Endometrial microvascular endothelial cells (primary cell): Measurements from ENCODE around the gene SHISAL2A. TPM values are rescaled to one million over a fixed set of nuclear protein-coding genes. Genes with fewer than 3 reads are reported as not detected.

Source experiments
- in situ Hi-C: cut with HindIII; loops from 2 replicates; pipeline ENCODE4 v1.10.0; 2017; ENCODE audit warnings: low sequenced_read_pairs, low pct_unique_long_range_greater_than_20kb; ENCODE audit errors: inconsistent ontology term
- total RNA-seq: library from RNA; depleted of rRNA; stranded (reverse); fragments of >200 nt; gene quantifications from one replicate; pipeline ENCODE4 v1.2.3, GENCODE V29; 2015; ENCODE audit errors: inconsistent ontology term

SHISAL2A gene
- total RNA-seq, 1 donor from 2014 or later = not detected

DNA sequence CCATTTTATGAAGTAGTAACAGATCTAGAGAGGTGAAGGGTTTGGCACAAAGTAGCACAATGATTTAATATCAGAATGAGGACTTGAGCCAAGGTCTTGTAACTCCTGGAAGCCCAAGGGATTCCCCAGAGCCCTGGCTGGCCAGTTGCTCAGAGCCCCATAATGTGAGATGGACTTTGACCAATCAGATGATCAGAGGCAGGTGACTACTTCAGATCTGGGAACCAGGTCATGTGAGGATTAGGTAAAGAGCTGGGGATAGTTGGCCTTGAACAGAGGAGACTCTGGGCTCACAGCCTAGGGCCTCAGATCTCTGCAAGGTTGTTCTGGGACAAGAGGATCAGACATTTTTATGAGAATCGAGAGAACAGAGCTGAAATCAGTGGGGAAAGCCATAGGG lies 18.9 kb downstream of the SHISAL2A start:
- in situ Hi-C loops = no loop called here

- in situ Hi-C loops = no loop called here
These were observed 20.4 kb downstream of the SHISAL2A start for GRCh38 chr1:52653207-52653849.

DNA sequence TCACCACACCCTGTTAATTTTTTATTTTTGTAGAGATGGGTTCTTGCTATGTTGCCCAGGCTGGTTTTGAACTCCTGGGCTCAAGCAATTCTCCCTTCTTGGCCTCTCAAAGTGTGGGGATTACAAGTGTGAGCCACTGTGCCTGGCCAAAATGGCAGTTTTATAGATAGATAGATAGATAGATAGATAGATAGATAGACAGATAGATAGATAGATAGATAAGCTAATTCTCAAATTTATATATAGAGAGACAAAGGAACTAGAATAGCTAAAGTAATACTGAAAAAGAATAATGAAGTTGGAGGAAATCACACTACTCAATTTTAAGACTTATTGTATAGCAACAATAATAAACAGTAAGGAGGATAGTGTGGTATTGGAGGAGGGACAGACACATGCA lies 21.1 kb downstream of the SHISAL2A start:
- in situ Hi-C loops = no loop called here

GRCh38 chr1:52657702-52658101 lies 24.7 kb downstream of the SHISAL2A start:
- in situ Hi-C loops = no loop called here

GRCh38 chr1:52658795-52659194 lies 25.8 kb downstream of the SHISAL2A start:
- in situ Hi-C loops = no loop called here

DNA sequence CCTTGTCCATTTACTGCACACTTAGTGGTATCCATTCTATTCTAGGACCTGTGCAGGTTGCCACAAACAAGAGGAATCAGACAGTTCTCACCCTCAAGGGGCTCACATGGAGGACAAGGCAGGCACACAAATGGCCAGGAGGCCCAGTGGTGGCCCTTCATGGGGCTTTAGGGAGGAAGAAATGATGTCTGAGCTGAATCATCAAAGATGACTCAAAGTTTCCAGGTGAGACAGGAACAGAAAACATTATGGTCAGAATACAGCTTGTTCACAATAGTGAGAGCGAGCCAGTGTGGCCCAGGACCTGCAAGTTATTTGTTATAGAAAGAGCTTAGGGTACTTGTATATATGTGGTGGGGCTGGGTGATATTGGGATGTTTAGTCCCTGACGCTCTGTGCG lies 26.4 kb downstream of the SHISAL2A start:
- in situ Hi-C loops = no loop called here

DNA sequence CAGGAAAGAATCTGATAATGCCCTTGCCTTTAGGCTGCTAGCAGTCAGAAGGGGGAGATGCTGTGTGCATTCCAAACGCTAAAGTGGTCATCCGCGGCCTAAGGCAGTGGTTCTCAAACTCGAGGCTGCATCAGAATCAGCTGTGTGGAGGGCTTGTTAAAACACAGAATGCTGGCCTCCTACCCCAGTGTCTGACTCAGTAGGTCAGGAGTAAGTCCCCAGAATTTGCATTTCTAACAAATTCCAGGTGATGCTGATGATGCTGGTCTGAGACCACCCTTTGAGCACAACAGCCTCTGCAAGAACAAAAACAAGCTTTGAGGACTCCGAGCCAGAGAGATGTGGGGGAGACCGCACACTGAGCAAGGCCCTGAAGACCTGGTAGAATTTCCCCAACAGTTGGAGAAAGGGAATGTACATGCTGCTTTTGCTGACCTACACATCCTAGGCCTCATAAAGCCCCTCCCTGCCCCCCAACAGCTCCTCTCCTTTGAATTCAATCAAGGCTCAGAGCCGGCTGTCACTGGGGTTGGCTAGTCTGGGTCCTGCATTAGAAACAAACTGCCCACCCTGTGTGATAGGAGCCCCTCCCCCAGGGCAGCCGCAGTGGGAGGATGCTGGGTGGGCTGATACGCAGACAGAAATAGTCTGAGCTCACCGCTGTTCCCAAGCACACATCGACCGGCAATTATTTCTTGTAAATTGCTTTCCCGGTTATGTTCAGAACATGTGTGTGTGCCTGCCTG lies 27.1 kb downstream of the SHISAL2A start:
- in situ Hi-C loops = no loop called here

- in situ Hi-C loops = no loop called here
These were observed 27.8 kb downstream of the SHISAL2A start for GRCh38 chr1:52660807-52661206.

GRCh38 chr1:52662645-52663313 lies 29.8 kb downstream of the SHISAL2A start:
- in situ Hi-C loops = no loop called here

- in situ Hi-C loops = no loop called here
These were observed 30.7 kb downstream of the SHISAL2A start for GRCh38 chr1:52663716-52664115.

DNA sequence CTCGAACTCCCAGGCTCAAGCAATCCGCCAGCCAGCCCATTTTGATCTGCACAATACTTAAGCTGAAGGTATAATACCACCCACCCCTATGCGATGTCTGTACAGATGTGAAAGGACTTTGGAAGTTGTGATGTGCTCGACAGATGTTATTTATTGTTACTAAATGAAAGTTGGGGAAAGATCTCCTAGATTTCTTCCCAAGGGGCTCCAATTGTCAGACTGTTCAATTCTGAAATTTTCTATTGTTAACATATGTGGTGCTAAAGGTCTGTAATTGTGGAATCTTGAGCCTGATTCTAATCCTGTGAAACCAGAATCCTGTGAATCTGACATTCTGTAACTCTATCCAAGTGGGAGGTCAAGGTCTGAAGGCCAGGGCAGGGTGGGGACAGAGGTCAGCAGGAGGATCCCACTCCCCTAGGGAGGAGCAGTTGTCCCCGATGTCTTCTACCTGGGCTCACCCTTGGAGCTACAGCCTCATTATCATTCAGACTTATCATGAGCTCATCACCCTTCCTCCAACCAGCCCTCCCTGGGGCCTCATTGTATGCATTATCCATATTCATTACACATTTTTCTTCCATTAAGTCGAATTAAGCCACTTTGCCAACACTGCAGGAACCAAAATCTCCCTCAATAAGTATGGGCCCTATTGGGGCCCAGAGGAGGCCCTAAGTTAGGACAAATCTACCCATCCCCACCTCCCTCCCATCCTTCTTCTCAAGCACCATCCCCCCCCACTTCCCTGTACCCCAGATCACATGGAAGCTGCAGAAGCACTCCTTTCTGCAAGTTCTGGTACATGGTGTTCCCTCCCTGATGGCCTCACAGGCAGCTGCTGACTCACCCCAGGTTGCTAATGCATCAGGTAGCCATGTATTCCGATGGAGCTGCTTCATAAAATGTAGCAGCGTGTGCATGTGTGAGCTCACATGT lies 32.3 kb downstream of the SHISAL2A start:
- in situ Hi-C loops = no loop called here

DNA sequence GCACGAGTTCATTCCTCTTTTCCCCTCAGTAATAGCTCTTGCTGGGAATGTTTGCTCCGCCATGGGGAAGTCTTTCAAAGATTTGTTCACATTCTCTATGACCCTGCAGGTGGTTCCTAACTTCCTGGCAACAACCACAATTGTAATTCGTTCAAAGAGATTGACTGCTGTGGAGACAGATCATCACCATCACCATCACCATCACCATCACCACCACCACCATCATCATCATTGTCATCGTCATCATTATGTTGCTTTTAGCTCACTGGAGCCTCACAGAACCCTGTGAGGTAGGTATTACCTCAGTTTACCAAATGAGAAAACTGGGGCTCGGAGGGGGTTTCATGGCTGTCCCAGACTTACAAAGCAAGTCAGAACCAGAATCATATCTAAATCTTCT lies 34.3 kb downstream of the SHISAL2A start:
- in situ Hi-C loops = no loop called here

DNA sequence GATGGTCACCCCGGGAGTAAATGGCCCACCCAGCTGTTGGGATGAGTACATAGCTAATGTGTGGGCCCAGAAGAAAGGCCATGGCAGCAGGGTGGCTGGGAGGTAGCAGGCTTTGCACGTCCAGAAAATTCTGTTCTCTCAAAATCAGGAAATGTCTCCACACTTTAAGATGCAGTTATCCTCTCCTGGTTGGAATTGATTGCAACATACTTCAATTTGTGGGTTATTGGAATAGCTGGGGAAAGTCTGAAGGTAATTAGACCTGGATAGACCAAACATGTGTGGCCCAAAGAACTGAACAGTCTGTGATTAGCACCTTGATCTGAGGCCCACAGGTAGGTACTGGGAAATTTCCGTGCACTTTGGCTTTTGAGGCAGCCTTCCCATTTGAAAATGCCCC lies 35.0 kb downstream of the SHISAL2A start:
- in situ Hi-C loops = no loop called here

- in situ Hi-C loops = no loop called here
These were observed 35.7 kb downstream of the SHISAL2A start for GRCh38 chr1:52668711-52669110.

DNA sequence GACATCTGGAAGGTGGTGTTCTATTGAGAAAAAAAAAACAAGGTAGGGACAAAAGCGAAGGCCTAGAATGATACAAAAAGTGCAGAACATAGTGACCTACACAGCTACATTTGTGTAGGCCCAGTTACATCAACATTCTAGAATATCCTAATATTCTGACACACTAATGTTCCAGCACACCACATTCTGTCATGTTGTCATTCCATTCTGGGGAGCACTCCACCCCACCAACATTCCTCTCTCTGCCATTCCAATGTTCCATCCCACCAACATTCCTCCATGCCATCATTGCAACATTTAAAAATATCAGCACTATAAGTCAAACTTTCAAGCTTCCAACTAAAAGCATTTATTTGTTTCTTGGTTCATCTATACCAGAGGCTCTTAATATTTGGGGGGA lies 36.7 kb downstream of the SHISAL2A start:
- in situ Hi-C loops = no loop called here

- in situ Hi-C loops = no loop called here
These were observed 37.6 kb downstream of the SHISAL2A start for GRCh38 chr1:52670604-52671003.

- in situ Hi-C loops = no loop called here
These were observed 40.0 kb downstream of the SHISAL2A start for GRCh38 chr1:52672946-52673345.

GRCh38 chr1:52673513-52673912 lies 40.5 kb downstream of the SHISAL2A start:
- in situ Hi-C loops = no loop called here
